Spleen (tissue), 11 donors: ENCODE results near the gene KIF18B. TPM values are rescaled to one million over a fixed set of nuclear protein-coding genes. Genes with fewer than 3 reads are reported as not detected.

Experiments
- DNase-seq: peaks from one replicate; pipeline ENCODE4 v3.0.0-alpha.2; 2020
- H3K27ac ChIP-seq, 8 donors: fragments of 200-600 bp; sonication (generic) in 7 of 8; 1 replicate in 4 of 8; 2 replicates in 4 of 8; pipeline versions ENCODE4 v1.5.0 to v1.8.0; 2016 to 2021; ENCODE audit warnings: inconsistent platforms in 4 of 8, mild to moderate bottlenecking in 4 of 8, moderate library complexity in 1 of 8
- H3K27me3 ChIP-seq, 7 donors: fragments of 200-600 bp; sonication (generic) in 6 of 7; replicated peaks in 1 of 7; 1 replicate in 4 of 7; 2 replicates in 3 of 7; pipeline versions ENCODE4 v1.5.0 to v1.8.0; 2016 to 2021; ENCODE audit warnings: inconsistent platforms in 3 of 7, mild to moderate bottlenecking in 1 of 7
- H3K36me3 ChIP-seq, 6 donors: fragments of 200-600 bp; sonication (generic) in 5 of 6; 1 replicate in 4 of 6; 2 replicates in 2 of 6; pipeline versions ENCODE4 v1.5.0 to v1.8.0; 2016 to 2021; ENCODE audit warnings: inconsistent platforms in 2 of 6
- H3K4me1 ChIP-seq, 6 donors: fragments of 200-600 bp; sonication (generic) in 5 of 6; 1 replicate in 3 of 6; 2 replicates in 3 of 6; pipeline versions ENCODE4 v1.5.0 to v1.8.0; 2016 to 2021; ENCODE audit warnings: inconsistent platforms in 3 of 6
- H3K4me3 ChIP-seq, 8 donors: fragments of 200-600 bp; sonication (generic) in 7 of 8; 1 replicate in 4 of 8; 2 replicates in 4 of 8; pipeline versions ENCODE4 v1.5.0 to v1.8.0; 2016 to 2021; ENCODE audit warnings: inconsistent platforms in 4 of 8, mild to moderate bottlenecking in 4 of 8, moderate library complexity in 2 of 8
- H3K9me3 ChIP-seq, 8 donors: fragments of 200-600 bp; sonication (generic) in 7 of 8; 1 replicate in 4 of 8; 2 replicates in 4 of 8; pipeline versions ENCODE4 v1.5.0 to v1.8.0; 2016 to 2021; ENCODE audit warnings: inconsistent platforms in 4 of 8
- CTCF ChIP-seq, 11 experiments: fragments of 200-600 bp in 7 of 11; fragments of 450-650 bp in 4 of 11; sonication (generic) in 4 of 11; IDR thresholded peaks in 8 of 11; conservative IDR thresholded peaks in 3 of 11; 1 replicate in 7 of 11; 2 replicates in 4 of 11; pipeline versions ENCODE4 v1.4.0 to v1.8.0; 2016 to 2021; ENCODE audit warnings: antibody characterized with exemption in 11 of 11, inconsistent platforms in 4 of 11, mild to moderate bottlenecking in 1 of 11
- POLR2A ChIP-seq, 3 donors: fragments of 450-650 bp; IDR thresholded peaks; one replicate each; pipeline ENCODE4 v1.5.1; 2017; ENCODE audit warnings: antibody characterized with exemption in 3 of 3, mild to moderate bottlenecking in 1 of 3
- POLR2AphosphoS5 ChIP-seq, 3 donors: sonication (generic); formaldehyde crosslinking; IDR thresholded peaks; one replicate each; pipeline ENCODE4 v1.5.1; 2017; ENCODE audit warnings: antibody characterized with exemption in 3 of 3
- WGBS, 5 donors: extraction: QIAGEN DNeasy Blood & Tissue Kit in 3 of 5; methylation state at CpG; one replicate each; pipeline versions ENCODE4 v1.1.5 to v1.1.7; 2013 to 2018; 5-methylcytosine and 5-hydroxymethylcytosine counted together
- intact Hi-C: fragments of 100-400 bp; cut with DNase I; formaldehyde crosslinking; loops from one replicate; pipeline ENCODE4 v1.15.0; 2023; ENCODE audit warnings: low total_unique reads
- polyA plus RNA-seq, 3 donors: library from polyadenylated mRNA; stranded (reverse); fragments of 200-250 nt; gene quantifications; one replicate each; pipeline ENCODE4 v1.2.1, GENCODE V29; 2013
- total RNA-seq, 7 donors: library from RNA; depleted of rRNA in 3 of 7; stranded (reverse); fragments of >200 nt in 3 of 7; fragmentation: NEBNext Ultra II Directional in 4 of 7; extraction: Animal tissue kit (Norgen Biotek cat#: 25700) in 4 of 7; gene quantifications; one replicate each; pipeline versions ENCODE4 v1.1.0 to v1.2.1, GENCODE V29; 2016 to 2021
- donor health status: healthy with polysubstance abuse.
- donor health status: DM: no; HTN: no; CAD: no; lungs with moderate emphysema.
- donor health status: DM: no; HTN: no; CAD: no.
- donor health status: Bipolar disorder and iron deficiency.
- donor health status: healthy.
- donor health status: DM: no; HTN: no; CAD: no.
- donor health status: DM: yes; HTN: yes; CAD: no.

KIF18B gene
- total and polyA plus RNA-seq, 10 donors: 0.26 to 5.8 (median 1.9) TPM

- H3K36me3 ChIP-seq: peaks cover 0 to 23% (median 0%) of the 10 kb centered on the region in 6 donors
- no peaks in the 10 kb centered on the region for H3K27me3 ChIP-seq
- H3K4me1 ChIP-seq: no peaks in the 10 kb centered on the region
- H3K4me3 ChIP-seq: no peak overlapping the region
- no peak overlapping the region for H3K27ac ChIP-seq
- 80 to 95% (median 93%) methylated on average over 1 of the region's 1 CpG for WGBS, 5 donors
- H3K9me3 ChIP-seq: peaks cover 0 to 10% (median 7%) of the 10 kb centered on the region in 8 donors
- intact Hi-C loops: no loop called here
- no peak for DNase-seq
- TF ChIP-seq POLR2A (IDR thresholded peaks at IDR 0.05): no peak
- no peak for TF ChIP-seq CTCF (IDR thresholded peaks at IDR 0.05 in 8 of 11, conservative IDR thresholded peaks at IDR 0.05 in 3 of 11)
These were observed 6.8 kb downstream of the KIF18B start for GRCh38 chr17:44940768-44941167.

- no peak for TF ChIP-seq POLR2AphosphoS5 (IDR thresholded peaks at IDR 0.05)
- no peak for TF ChIP-seq CTCF (IDR thresholded peaks at IDR 0.05 in 8 of 11, conservative IDR thresholded peaks at IDR 0.05 in 3 of 11)
- no peak for TF ChIP-seq POLR2A (IDR thresholded peaks at IDR 0.05)
- Histone ChIP-seq H3K4me1 (no peaks in the 10 kb centered on the region), H3K27me3 (no peaks in the 10 kb centered on the region), H3K9me3 (peaks cover 0 to 10% (median 7%) of the 10 kb centered on the region in 8 donors), H3K36me3 (peaks cover 0 to 27% (median 0%) of the 10 kb centered on the region in 6 donors), H3K27ac (no peak overlapping the region), H3K4me3 (no peak overlapping the region)
- DNase-seq: no peak
- intact Hi-C loops: no loop called here
- WGBS, 5 donors: 89 to 97% (median 93%) methylated on average over 4 of the region's 4 CpGs
These were observed 7.3 kb downstream of the KIF18B start for GRCh38 chr17:44940317-44940716.

- TF ChIP-seq POLR2AphosphoS5 (IDR thresholded peaks at IDR 0.05) (no peak), POLR2A (IDR thresholded peaks at IDR 0.05) (no peak), CTCF (IDR thresholded peaks at IDR 0.05 in 8 of 11, conservative IDR thresholded peaks at IDR 0.05 in 3 of 11) (no peak)
- Histone ChIP-seq H3K36me3 (peaks cover 0 to 68% (median 0%) of the 10 kb centered on the region in 6 donors), H3K27me3 (no peaks in the 10 kb centered on the region), H3K4me3 (no peak overlapping the region), H3K4me1 (no peaks in the 10 kb centered on the region), H3K27ac (no peak overlapping the region), H3K9me3 (peaks cover 0 to 10% (median 7%) of the 10 kb centered on the region in 8 donors)
- intact Hi-C loops: no loop called here
- DNase-seq: peak; percentile 59
- 87 to 98% (median 94%) methylated on average over 8 to 9 of the region's 9 CpGs for WGBS, 5 donors
These were observed 12.5 kb downstream of the KIF18B start for GRCh38 chr17:44935116-44935515.

- intact Hi-C loops: no loop called here
- WGBS, 5 donors: 90 to 97% (median 96%) methylated on average over 9 to 10 of the region's 10 CpGs
- Histone ChIP-seq H3K27ac (no peak overlapping the region), H3K4me3 (no peak overlapping the region), H3K4me1 (no peaks in the 10 kb centered on the region), H3K36me3 (peaks cover 0 to 72% (median 0%) of the 10 kb centered on the region in 6 donors), H3K9me3 (peaks cover 0 to 10% (median 7%) of the 10 kb centered on the region in 8 donors), H3K27me3 (no peaks in the 10 kb centered on the region)
- TF ChIP-seq POLR2A (IDR thresholded peaks at IDR 0.05) (no peak), POLR2AphosphoS5 (IDR thresholded peaks at IDR 0.05) (no peak), CTCF (IDR thresholded peaks at IDR 0.05 in 8 of 11, conservative IDR thresholded peaks at IDR 0.05 in 3 of 11) (no peak)
- DNase-seq: peak; percentile 37
These were observed 12.8 kb downstream of the KIF18B start for GRCh38 chr17:44934745-44935105.
